Smooth muscle cell (in vitro differentiated cells): ENCODE data around the gene GH2. TPM values are rescaled to one million over a fixed set of nuclear protein-coding genes. Genes with fewer than 3 reads are reported as not detected.

ENCODE experiments used
- DNase-seq: peaks from one replicate; lab custom pipeline; 2025; ENCODE audit not compliant: unreplicated experiment; lab: John Stamatoyannopoulos, UW
- H2AFZ ChIP-seq: fragments of 200-600 bp; sonication (generic); 2 replicates; pipeline ENCODE4 v1.6.0; 2016; ENCODE audit warnings: antibody characterized with exemption, low read depth, mild to moderate bottlenecking
- H3F3A ChIP-seq: fragments of 200-600 bp; sonication (generic); 2 replicates; pipeline ENCODE4 v1.6.0; 2017; ENCODE audit warnings: antibody characterized with exemption, low read depth
- H3K27ac ChIP-seq: fragments of 200-600 bp; sonication (generic); 2 replicates; pipeline ENCODE4 v1.5.1; 2016; ENCODE audit warnings: low read depth, mild to moderate bottlenecking
- H3K27me3 ChIP-seq: fragments of 200-600 bp; sonication (generic); 2 replicates; pipeline ENCODE4 v1.6.1; 2016; ENCODE audit warnings: low read depth, mild to moderate bottlenecking
- H3K36me3 ChIP-seq: fragments of 200-600 bp; sonication (generic); 2 replicates; pipeline ENCODE4 v1.5.1; 2016; ENCODE audit warnings: low read depth
- H3K4me1 ChIP-seq: fragments of 200-600 bp; sonication (generic); 2 replicates; pipeline ENCODE4 v1.5.1; 2016; ENCODE audit warnings: low read depth
- H3K4me2 ChIP-seq: fragments of 200-600 bp; sonication (generic); 2 replicates; pipeline ENCODE4 v1.6.0; 2016; ENCODE audit warnings: mild to moderate bottlenecking
- H3K4me3 ChIP-seq: fragments of 200-600 bp; sonication (generic); 2 replicates; pipeline ENCODE4 v1.5.1; 2016; ENCODE audit warnings: mild to moderate bottlenecking
- H3K79me2 ChIP-seq: fragments of 200-600 bp; sonication (generic); 2 replicates; pipeline ENCODE4 v1.6.0; 2016; ENCODE audit warnings: low read depth, mild to moderate bottlenecking
- H3K9ac ChIP-seq: fragments of 200-600 bp; sonication (generic); 2 replicates; pipeline ENCODE4 v1.6.0; 2016; ENCODE audit warnings: low read depth
- H3K9me3 ChIP-seq: fragments of 200-600 bp; sonication (generic); replicated peaks from 2 replicates; pipeline ENCODE4 v1.5.1; 2016; ENCODE audit warnings: low read depth
- H4K20me1 ChIP-seq: fragments of 200-600 bp; sonication (generic); 2 replicates; pipeline ENCODE4 v1.6.0; 2016; ENCODE audit warnings: low read depth
- CTCF ChIP-seq: fragments of 200-600 bp; sonication (generic); IDR thresholded peaks from 2 replicates; pipeline ENCODE4 v1.5.1; 2017; ENCODE audit warnings: borderline replicate concordance, mild to moderate bottlenecking, antibody characterized with exemption; ENCODE audit not compliant: insufficient read depth, poor library complexity, severe bottlenecking
- WGBS: methylation state at CpG from one replicate; pipeline ENCODE4 v1.1.7; 2016; ENCODE audit warnings: low lambda C conversion rate; 5-methylcytosine and 5-hydroxymethylcytosine counted together
- polyA plus RNA-seq: library from polyadenylated mRNA; unstranded; fragments of >200 nt; fragmentation: Nextera tagmentation; extraction: Ambion mirVana; gene quantifications from 2 replicates; pipeline ENCODE4 v1.2.1, GENCODE V29; 2016
- total RNA-seq: library from RNA; depleted of rRNA; stranded (reverse); fragments of >200 nt; gene quantifications from 2 replicates; pipeline ENCODE4 v1.2.3, GENCODE V29; 2014

GH2 gene
- total and polyA plus RNA-seq, 2 experiments from 2014 or later, result not detected

- H4K20me1 ChIP-seq, result peaks cover 19% of the 10 kb centered on the region
- no peak overlapping the region for H3K9ac ChIP-seq
- no peak overlapping the region for H3K4me3 ChIP-seq
- peaks cover 36% of the 10 kb centered on the region for H3K79me2 ChIP-seq
- no peaks in the 10 kb centered on the region for H3K9me3 ChIP-seq
- H3K4me1 ChIP-seq, result peaks cover 8% of the 10 kb centered on the region
- no peak overlapping the region for H2AFZ ChIP-seq
- no peak for DNase-seq
- H3K36me3 ChIP-seq, result no peaks in the 10 kb centered on the region
- no peak overlapping the region for H3K4me2 ChIP-seq
- no peaks in the 10 kb centered on the region for H3F3A ChIP-seq
- no peak for TF ChIP-seq CTCF
- no peaks in the 10 kb centered on the region for H3K27me3 ChIP-seq
- H3K27ac ChIP-seq, result no peak overlapping the region
- 81% methylated on average over 2 of the region's 2 CpGs for WGBS
Measured at GRCh38 chr17:63832455-63832854, 49.3 kb downstream of the GH2 start.

GRCh38 chr17:63832014-63832413, 49.7 kb downstream of the GH2 start:
- Histone ChIP-seq H2AFZ (no peak overlapping the region), H3K79me2 (peaks cover 32% of the 10 kb centered on the region), H3K36me3 (no peaks in the 10 kb centered on the region), H3K4me1 (peaks cover 8% of the 10 kb centered on the region), H3K9me3 (no peaks in the 10 kb centered on the region), H3K27ac (no peak overlapping the region), H3K9ac (no peak overlapping the region), H3K27me3 (no peaks in the 10 kb centered on the region), H3F3A (no peaks in the 10 kb centered on the region), H4K20me1 (peaks cover 14% of the 10 kb centered on the region), H3K4me3 (no peak overlapping the region), H3K4me2 (no peak overlapping the region)
- 97% methylated on average over 5 of the region's 5 CpGs for WGBS
- DNase-seq, result no peak
- TF ChIP-seq CTCF, result no peak

GRCh38 chr17:63831505-63831904, 50.2 kb downstream of the GH2 start:
- Histone ChIP-seq H3K9me3 (no peaks in the 10 kb centered on the region), H3K36me3 (no peaks in the 10 kb centered on the region), H3F3A (no peaks in the 10 kb centered on the region), H3K9ac (no peak overlapping the region), H3K79me2 (peaks cover 29% of the 10 kb centered on the region), H3K27ac (no peak overlapping the region), H3K4me3 (no peak overlapping the region), H2AFZ (no peak overlapping the region), H3K4me2 (no peak overlapping the region), H3K4me1 (peaks cover 8% of the 10 kb centered on the region), H3K27me3 (no peaks in the 10 kb centered on the region), H4K20me1 (peaks cover 9% of the 10 kb centered on the region)
- DNase-seq, result no peak
- WGBS, result 97% methylated on average over 8 of the region's 8 CpGs
- TF ChIP-seq CTCF, result no peak

- no peaks in the 10 kb centered on the region for H3K36me3 ChIP-seq
Measured at GRCh38 chr17:63830904-63831491, 50.7 kb downstream of the GH2 start.

More at GRCh38 chr17:63830904-63831491, 50.7 kb downstream of the GH2 start:
- H3K4me3 ChIP-seq, result no peak overlapping the region
- no peaks in the 10 kb centered on the region for H3K9me3 ChIP-seq
- peaks cover 9% of the 10 kb centered on the region for H4K20me1 ChIP-seq
- H3F3A ChIP-seq, result no peaks in the 10 kb centered on the region
- peaks cover 12% of the 10 kb centered on the region for H3K4me1 ChIP-seq
- TF ChIP-seq CTCF, result no peak
- peaks cover 29% of the 10 kb centered on the region for H3K79me2 ChIP-seq
- H2AFZ ChIP-seq, result no peak overlapping the region
- H3K27me3 ChIP-seq, result no peaks in the 10 kb centered on the region
- WGBS, result 92% methylated on average over 15 of the region's 15 CpGs
- H3K27ac ChIP-seq, result no peak overlapping the region
- H3K9ac ChIP-seq, result no peak overlapping the region
- no peak overlapping the region for H3K4me2 ChIP-seq
- no peak for DNase-seq
